MCF 10A (cell line): Measurements from ENCODE around the gene HTATSF1. TPM values are rescaled to one million over a fixed set of nuclear protein-coding genes. Genes with fewer than 3 reads are reported as not detected.

ENCODE experiments used
- BruUV-seq: library from RNA; stranded (reverse); fragments of 400-500 nt; replicated peaks from 2 replicates; lab custom pipeline; 2021; lab: Mats Ljungman, UMichigan
- CTCF ChIA-PET: fragments of 300-600 bp; sonication (Branson Sonifier 250); formaldehyde crosslinking; extraction: SDS; loops from one replicate; lab custom pipeline; 2021; ENCODE audit warnings: antibody characterized with exemption, inconsistent platforms; lab: Yijun Ruan, JAX
- POLR2A ChIA-PET: fragments of 300-600, 350-650 bp; sonication (Branson Sonifier 250); formaldehyde crosslinking; extraction: SDS; loops from one replicate; lab custom pipeline; 2020; ENCODE audit warnings: antibody characterized with exemption, inconsistent platforms; lab: Yijun Ruan, JAX
- DNase-seq: peaks from one replicate; pipeline ENCODE4 v3.0.0-alpha.2; 2018; ENCODE audit not compliant: unreplicated experiment
- H3K27ac Mint-ChIP-seq: one replicate; pipeline ENCODE4 v1.8.0; 2022; ENCODE audit warnings: mild to moderate bottlenecking, low read depth, mixed read lengths; ENCODE audit not compliant: unreplicated experiment
- H3K27me3 Mint-ChIP-seq: one replicate; pipeline ENCODE4 v1.8.0; 2022; ENCODE audit warnings: mixed read lengths; ENCODE audit not compliant: insufficient read depth, unreplicated experiment
- H3K36me3 Mint-ChIP-seq: one replicate; pipeline ENCODE4 v1.8.0; 2022; ENCODE audit warnings: mild to moderate bottlenecking, moderate library complexity, mixed read lengths; ENCODE audit not compliant: insufficient read depth, unreplicated experiment
- H3K4me1 Mint-ChIP-seq: one replicate; pipeline ENCODE4 v1.8.0; 2022; ENCODE audit warnings: mixed read lengths; ENCODE audit not compliant: insufficient read depth, unreplicated experiment
- H3K4me3 Mint-ChIP-seq: one replicate; pipeline ENCODE4 v1.8.0; 2022; ENCODE audit warnings: mild to moderate bottlenecking, moderate library complexity, mixed read lengths; ENCODE audit not compliant: unreplicated experiment
- H3K9me3 Mint-ChIP-seq: one replicate; pipeline ENCODE4 v1.8.0; 2022; ENCODE audit warnings: mixed read lengths; ENCODE audit not compliant: unreplicated experiment
- CTCF ChIP-seq: fragments of 200-600 bp; IDR thresholded peaks from one replicate; pipeline ENCODE4 v1.8.0; 2022; ENCODE audit warnings: antibody characterized with exemption, mild to moderate bottlenecking; ENCODE audit not compliant: unreplicated experiment
- intact Hi-C: fragments of 100-400 bp; cut with micrococcal nuclease; formaldehyde crosslinking; loops from 2 replicates; pipeline ENCODE4 v1.14.1; 2022
- total RNA-seq: library from RNA; stranded (reverse); gene quantifications from 2 replicates; pipeline ENCODE4 v1.2.3, GENCODE V29; 2022

HTATSF1 gene
- total RNA-seq, 1 experiment from 2014 or later: 23.3 TPM

- TF ChIP-seq CTCF: no peak
- DNase-seq: no peak
- no TSS peak for BruUV-seq
- no peak overlapping the region for H3K4me3 Mint-ChIP-seq
- H3K27me3 Mint-ChIP-seq: peaks cover 19% of the 10 kb centered on the region
- intact Hi-C loops: no loop called here
- CTCF ChIA-PET: interaction anchor here (0.6 kb wide), 1 partner anchor 1074 kb away, joined by 3 read pairs; no protein-coding TSS in a partner anchor
- no peaks in the 10 kb centered on the region for H3K36me3 Mint-ChIP-seq
- POLR2A ChIA-PET: no interaction called here
- H3K4me1 Mint-ChIP-seq: no peaks in the 10 kb centered on the region
- no peak overlapping the region for H3K27ac Mint-ChIP-seq
- H3K9me3 Mint-ChIP-seq: no peaks in the 10 kb centered on the region
These were observed 44.3 kb upstream of the HTATSF1 start for GRCh38 chrX:136453114-136453513.

- Mint-ChIP-seq H3K9me3 (no peaks in the 10 kb centered on the region), H3K4me3 (no peak overlapping the region), H3K27ac (no peak overlapping the region), H3K36me3 (no peaks in the 10 kb centered on the region), H3K4me1 (no peaks in the 10 kb centered on the region), H3K27me3 (peaks cover 19% of the 10 kb centered on the region)
- ChIA-PET POLR2A (no interaction called here), CTCF (interaction anchor here (1.5 kb wide), 1 partner anchor 425 kb away, joined by 5 read pairs; no protein-coding TSS in a partner anchor)
- TF ChIP-seq CTCF: no peak
- no peak for DNase-seq
- intact Hi-C loops: no loop called here
- no TSS peak for BruUV-seq
These were observed 43.6 kb upstream of the HTATSF1 start for GRCh38 chrX:136453771-136454170.

- Mint-ChIP-seq H3K27me3 (peaks cover 19% of the 10 kb centered on the region), H3K27ac (no peak overlapping the region), H3K4me3 (no peak overlapping the region), H3K9me3 (no peaks in the 10 kb centered on the region), H3K36me3 (no peaks in the 10 kb centered on the region), H3K4me1 (no peaks in the 10 kb centered on the region)
- no peak for DNase-seq
- POLR2A ChIA-PET: no interaction called here
- TF ChIP-seq CTCF: no peak
- intact Hi-C loops: no loop called here
- no TSS peak for BruUV-seq
- CTCF ChIA-PET: interaction anchor here (0.7 kb wide), 1 partner anchor 30 kb away, joined by 4 read pairs; no protein-coding TSS in a partner anchor
These were observed 41.3 kb upstream of the HTATSF1 start for GRCh38 chrX:136456133-136456532.

- no peaks in the 10 kb centered on the region for H3K4me1 Mint-ChIP-seq
- peaks cover 25% of the 10 kb centered on the region for H3K27me3 Mint-ChIP-seq
- TF ChIP-seq CTCF: no peak
- no peak overlapping the region for H3K4me3 Mint-ChIP-seq
- no peak overlapping the region for H3K27ac Mint-ChIP-seq
- BruUV-seq: no TSS peak
- POLR2A ChIA-PET: no interaction called here
- H3K9me3 Mint-ChIP-seq: no peaks in the 10 kb centered on the region
- no peaks in the 10 kb centered on the region for H3K36me3 Mint-ChIP-seq
- CTCF ChIA-PET: no interaction called here
- peak; percentile 30 for DNase-seq
- intact Hi-C loops: no loop called here
These were observed 40.0 kb upstream of the HTATSF1 start for GRCh38 chrX:136457303-136457917.
